Urothelium cell line (cell line): ENCODE results near the gene MON1B.

ENCODE experiments used
- DNase-seq: peaks from one replicate; pipeline ENCODE4 v3.0.0; 2011; ENCODE audit warnings: low spot score, mixed read lengths
- FAIRE-seq: peaks from 2 replicates; lab custom pipeline; 2011; peaks lifted over from hg19 to GRCh38; lab: Jason Lieb, UNC

MON1B gene

DNA sequence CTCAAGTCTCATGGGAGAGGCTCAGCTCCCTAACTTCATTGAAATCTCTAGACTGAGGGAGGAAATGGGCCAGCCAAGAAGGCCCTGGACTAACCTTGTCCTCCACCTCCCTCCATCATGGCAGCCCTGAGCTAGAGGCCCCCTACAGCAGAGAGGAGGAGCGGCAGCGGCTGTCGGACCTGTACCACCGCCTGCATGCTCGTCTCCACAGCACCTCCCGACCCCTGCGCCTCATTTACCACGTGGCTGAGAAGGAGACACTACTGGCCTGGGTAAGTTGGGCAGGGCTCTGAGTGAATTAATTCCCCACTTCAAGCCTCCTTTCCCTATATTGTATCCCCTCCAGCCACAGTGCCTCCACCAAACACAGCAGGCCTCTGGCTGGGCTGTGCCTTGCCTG is 4.4 kb downstream of the MON1B start:
- FAIRE-seq (no peak), DNase-seq (no peak)

DNA sequence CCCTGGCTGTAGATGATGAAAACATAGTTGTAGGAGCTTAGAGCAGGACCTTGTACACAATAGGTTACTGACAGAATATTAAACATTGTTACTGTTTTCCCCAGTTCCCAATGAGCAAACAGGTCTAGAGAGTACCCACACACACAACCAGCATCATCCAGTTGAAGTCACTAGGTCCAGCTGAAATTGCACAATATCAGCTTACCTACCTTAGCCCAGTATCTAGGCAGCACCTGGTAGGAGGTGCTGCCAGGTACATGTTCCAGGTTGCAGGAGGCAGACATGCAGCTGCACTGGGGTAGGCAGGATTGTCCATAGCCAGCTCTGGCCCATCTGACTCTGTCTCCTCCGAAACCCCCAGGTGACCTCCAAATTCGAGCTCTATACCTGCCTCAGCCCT is 6.8 kb downstream of the MON1B start:
- DNase-seq (no peak), FAIRE-seq (no peak)

DNA sequence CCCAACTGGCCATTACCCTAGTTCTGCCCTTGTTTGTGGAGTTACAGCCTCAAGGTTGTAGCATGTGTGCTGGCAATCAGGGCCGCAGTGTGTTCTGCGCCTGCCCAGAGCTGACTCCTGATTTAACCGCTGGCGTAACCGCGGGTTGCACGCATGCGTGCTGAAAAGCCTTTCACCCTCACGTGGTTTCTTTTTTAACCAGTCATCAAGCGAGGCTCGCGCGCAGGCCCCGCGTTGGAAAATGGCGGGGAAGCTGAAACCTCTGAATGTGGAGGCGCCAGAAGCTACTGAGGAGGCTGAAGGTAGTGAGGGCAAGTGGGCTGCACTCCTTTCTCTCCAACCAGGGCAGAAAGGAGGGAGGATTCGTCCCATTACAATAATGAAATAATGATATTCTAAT is 8.2 kb downstream of the MON1B start, which contains the start of gene SYCE1L:
Gene SYCE1L, plus strand, starts transcription at position 198 of the 400 bp plus-strand sequence. Its CDS starts 44 bp downstream, at position 242.
- DNase-seq, result no peak
- FAIRE-seq, result no peak

DNA sequence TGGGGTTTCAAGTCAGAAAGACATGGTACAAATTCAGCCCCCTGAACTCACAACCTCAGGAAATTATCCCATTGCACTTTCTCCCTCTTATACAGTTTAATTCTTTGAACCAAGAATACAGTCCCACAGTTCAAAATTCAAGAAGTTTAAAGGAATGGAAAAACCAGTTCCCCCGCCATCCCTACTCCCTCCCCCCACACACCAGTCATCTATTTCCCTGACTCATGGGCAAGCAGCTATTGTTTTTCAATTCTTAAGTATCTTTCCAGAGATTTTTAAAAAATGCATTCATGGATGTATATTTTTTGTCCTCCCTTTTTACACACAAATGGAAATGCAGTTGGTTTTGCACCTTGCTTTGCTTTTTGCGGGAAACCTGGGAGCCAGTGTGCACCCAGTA is 15.5 kb downstream of the MON1B start:
- DNase-seq (no peak), FAIRE-seq (no peak)

DNA sequence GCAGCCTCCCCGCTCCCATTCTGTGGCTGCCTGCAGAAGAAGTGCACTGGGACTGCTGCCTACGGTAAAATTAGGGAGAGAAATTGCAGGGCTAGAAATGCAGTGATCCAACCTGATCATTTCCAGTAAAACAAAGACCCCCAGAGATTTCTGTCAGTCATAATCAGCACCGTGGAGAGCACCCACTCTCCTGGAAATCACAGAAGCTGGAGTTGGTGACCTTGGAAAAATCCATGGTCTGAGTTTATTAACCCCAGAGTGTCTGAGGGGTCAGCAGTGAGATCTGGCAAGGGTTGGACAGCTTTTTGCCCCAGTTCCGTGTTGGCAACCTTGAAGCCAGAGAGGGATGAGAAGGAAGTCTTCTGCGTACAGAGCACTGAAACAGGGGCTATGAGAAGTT is 16.0 kb downstream of the MON1B start:
- FAIRE-seq (no peak), DNase-seq (no peak)

DNA sequence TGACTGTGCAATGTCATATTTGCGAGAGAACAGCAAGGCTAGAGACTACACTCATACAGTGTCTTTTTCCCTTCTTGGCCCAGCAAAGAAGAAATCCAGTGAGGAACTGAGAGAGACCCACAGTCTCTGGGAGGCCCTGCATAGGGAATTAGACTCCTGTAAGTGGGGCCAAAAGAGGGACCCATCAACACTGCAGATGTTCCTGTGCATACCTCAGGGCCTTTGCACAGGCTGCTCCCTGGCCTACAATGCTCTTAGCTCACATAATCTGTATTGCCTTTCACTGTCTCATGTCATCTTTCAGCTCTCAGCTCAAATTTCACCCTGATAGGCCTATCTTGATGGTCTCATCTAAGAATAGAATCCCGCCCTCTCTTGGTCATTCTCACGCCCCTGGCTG is 17.4 kb downstream of the MON1B start:
- FAIRE-seq (no peak), DNase-seq (no peak)

DNA sequence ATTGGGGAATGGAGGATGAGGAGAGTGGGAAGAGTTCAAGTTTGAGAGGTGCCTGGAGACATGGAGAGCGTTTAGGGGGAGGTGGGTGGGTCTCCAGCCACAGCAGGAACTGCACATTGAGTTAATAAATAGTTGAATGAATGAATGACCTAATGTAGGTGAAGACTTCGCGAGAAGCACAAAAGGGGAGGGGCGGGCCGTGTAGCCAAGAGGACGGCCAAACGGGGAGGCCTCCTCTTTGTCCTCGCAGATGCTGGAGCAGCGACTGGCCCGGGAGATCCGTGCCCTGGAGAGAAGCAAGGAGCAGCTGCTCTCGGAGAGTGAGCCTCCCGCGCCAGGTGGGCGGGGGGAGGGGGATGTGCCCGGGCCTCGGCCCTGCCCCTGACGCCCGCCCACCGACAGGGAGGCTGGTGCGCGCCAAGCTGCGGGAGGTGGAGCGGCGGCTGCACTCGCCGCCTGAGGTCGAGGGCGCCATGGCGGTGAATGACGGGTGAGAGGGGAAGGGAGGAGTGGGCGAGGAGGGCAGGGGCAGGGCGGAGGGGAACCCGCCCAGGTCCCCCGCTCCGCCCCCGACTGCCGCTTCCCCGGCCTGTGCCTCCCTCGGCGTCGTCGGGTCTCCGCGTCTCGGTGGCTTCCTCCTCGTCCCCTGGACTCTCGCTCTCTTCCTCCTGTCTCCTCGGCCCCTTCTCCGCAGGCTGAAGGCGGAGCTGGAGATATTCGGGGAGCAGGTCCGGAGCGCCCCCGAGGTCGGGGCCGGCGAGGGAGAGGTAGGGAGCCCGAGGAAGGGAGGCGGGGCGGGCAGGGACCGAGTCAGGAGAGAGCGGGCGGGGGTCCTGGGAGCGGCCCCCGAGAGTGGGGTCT is 21.1 kb downstream of the MON1B start:
- peak; percentile 58 for FAIRE-seq
- peak; percentile 67 for DNase-seq

DNA sequence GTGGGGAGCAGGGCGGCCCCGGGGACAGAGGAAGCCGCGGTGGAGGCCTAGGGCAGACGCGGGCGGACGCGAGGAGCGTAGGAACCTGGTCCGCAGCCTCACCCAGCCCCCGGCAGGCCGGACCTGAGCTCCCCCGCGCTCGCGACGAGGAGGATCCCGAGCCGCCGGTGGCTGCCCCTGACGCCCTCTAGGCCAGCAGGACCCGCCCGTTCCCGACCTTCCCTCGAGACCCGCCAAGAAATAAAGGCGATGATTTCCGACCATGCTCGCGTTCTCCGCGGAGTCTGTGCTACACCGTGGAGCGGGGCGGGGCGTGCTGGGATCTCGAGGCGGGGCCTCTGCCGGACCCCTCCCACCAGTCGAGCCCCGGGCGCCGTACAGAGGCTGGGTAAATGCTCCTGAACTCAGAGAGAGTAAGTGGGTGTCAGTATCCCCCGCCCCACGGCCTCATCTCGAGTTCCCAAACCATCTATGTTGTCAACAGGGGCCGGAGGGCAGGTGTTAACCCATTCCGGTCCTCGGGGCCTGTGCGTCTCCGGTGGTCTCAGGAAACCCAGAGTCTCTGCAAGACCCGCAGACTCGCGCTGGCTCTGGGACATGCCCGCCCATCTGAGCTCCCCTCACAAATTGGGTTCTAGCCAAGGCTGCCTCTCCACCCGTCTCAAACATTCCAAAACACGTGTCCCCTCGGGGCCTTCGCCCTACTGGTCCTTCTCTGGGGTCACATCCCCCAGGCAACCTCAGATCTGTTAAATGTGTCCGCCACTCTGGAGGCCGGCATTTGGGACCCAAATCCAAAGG is 22.0 kb downstream of the MON1B start:
- FAIRE-seq, result no peak

DNA sequence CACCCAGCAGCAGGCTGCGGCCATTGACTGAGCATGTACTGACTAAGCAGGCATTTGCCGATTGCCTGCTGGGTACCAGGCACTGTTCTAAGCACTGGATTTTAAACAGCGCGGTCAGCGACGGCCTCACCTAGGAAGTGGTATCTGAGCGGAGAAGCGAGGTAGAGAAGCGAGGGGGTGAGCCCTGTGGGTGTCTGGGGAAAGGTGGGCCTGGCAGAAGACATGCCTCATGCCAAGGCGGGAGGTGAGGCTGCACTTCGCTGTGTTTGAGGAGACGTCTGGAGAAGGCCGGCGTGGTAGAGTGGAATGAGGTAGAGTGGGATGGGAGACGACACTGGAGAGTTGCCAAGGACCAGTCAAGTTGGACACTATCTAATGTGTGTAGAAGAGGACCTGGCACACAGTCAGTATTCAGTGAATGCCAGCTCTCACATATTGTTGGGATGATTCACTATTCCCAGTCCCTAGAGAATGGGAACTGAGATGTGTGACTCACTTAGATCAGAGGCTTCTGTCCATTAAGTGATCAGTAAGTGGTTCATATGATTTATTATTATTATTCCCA is 22.6 kb downstream of the MON1B start:
- DNase-seq, result peak; percentile 89
- FAIRE-seq, result peak; percentile 77

More for the DNA sequence above, 22.0 kb downstream of the MON1B start:
- DNase-seq, result peak; percentile 58

DNA sequence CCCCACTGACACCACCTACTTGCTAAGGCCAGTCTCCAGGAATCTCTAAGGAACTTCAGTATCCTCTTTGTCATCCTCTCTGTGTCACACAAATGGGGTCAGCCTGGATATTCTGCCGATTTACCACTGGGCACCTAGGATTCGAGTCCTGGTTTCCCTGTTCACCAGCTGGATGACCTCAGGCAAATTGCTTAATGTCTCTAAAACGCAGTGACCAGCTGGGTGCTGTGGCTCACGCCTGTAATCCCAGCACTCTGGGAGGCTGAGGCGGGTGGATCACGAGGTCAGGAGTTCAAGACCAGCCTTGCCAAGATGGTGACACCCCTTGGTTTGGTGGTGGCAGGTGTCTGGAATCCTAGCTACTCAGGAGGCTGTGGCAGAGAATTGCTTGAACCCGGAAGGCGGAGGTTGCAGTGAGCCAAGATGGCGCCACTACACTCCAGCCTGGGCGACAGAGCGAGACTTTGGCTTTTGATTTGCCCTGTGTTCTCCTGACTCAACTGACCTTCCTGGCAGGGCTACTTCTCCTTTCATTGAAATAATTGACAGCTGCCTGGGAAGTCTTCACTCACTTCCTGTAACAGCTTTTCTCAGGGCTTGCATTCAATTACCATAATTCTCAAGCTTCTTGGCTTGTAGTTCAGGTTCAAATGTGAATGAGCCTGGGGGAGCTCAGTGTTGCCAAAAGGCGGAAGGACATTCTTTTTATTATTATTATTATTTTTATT is 23.6 kb downstream of the MON1B start:
- DNase-seq (peak; percentile 42), FAIRE-seq (no peak)

DNA sequence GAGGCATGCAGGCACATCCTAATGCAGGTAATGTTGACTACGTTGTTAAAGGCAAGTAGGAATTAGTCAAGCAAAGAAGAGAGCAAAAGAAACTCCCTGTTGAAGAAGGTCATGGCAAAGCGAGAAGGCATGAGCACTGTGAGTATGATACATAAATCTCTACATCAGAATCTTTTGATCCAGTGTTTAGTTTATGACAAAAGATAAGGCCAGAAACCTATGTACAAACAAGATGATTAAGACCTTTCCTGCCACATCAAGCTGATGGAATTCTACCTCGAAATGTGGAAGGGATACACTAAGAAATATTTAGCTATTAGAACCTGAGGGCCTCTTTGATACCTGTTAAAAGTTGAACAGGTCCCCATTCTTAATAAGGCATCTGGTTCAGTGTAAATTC is 28.4 kb downstream of the MON1B start:
- DNase-seq (no peak), FAIRE-seq (no peak)

DNA sequence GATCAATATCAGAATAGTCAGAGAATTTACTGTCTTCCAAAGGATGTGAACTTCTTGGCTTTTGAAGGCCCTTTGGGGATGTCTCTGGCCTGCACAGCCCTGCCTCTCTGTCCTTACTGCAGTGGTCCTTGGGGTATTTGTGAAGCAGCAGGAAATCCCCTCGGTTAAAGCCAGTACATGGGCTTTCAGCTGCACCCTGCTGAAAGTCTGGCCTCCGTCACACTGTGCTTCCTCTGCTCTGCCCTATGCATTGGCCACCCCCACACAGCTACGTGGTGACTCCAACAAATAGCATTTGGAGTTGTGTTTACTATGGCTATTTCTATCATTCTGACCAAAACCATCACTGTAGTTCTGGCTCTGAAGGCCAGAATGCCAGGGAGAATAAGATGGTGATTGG is 29.4 kb downstream of the MON1B start:
- no peak for DNase-seq
- no peak for FAIRE-seq

DNA sequence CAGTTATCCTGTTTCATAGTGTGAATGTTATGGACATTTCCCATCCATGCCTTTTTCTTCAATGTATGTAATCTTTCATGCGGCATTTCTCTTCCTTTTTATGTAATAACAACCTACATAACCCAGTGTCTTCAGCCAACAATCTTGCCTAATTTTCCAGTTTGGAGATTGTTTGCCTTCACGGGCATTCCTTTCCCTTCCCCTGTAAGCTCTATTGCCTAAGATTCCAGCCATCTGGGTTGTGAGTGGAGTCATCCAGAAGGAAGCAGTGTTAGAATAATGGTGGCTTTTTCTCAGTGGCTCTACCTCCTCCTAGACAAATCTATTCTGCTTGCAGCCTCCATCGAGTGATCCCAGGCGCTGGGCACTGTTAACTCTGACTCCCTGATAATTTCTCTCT is 30.5 kb downstream of the MON1B start:
- DNase-seq (no peak), FAIRE-seq (no peak)

DNA sequence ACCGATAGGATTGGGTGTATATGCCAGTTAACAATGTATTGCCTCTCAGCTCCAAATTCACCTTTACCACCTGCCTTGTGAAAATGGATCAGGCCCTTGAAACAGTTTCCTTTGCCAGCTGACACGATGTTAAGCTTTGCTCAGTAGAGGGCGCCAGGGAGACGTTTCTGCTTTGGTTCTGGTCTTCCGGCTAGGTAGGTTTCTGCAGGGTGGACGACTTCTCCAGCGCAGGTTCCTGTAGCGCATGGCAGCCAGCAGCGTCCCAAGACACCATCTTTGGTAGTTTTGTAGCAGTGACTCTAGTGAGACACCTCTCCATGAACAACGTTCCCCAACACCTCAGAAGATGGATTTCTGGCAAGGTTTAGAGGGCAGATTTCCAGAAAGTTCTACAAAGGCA is 32.2 kb downstream of the MON1B start:
- FAIRE-seq (no peak), DNase-seq (no peak)

DNA sequence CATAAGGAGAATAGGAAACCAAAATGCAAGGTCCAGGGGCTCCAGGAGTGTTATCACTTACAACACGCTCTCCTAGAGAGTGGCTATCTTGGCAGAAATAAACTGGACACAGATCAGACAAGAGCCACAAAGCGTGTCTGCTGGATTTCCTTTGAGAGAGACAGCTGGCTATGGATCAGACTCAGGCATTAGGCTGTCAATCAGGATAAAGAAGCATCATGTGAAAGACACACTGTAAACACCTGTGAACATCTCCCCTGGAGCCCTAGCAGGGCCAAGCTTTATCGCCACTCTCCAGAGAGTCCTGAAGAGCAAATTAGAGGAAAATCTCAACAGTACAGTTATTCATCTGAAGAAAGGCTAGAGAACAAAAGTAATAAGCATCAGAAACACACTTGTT is 34.2 kb downstream of the MON1B start:
- no peak for FAIRE-seq
- DNase-seq, result no peak

DNA sequence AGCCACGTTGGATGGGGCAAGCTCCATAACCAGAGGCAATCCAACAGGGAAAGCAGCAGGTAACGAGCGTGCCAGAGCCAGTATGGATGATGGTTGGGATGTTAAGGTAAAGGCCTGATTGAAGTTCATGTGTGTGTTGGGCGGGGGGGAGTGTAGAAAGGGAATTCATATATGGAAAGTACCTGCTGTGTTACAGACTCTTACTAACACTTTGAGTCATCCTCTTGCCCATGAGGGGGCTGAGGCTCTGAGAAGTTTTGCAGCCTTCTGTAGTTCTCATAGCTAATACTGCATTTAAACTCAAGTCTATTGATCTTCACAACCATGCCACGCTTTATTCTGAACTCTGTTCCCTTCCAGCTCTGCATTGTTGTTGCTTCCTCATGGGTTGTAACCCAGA is 36.8 kb downstream of the MON1B start:
- FAIRE-seq (no peak), DNase-seq (no peak)

DNA sequence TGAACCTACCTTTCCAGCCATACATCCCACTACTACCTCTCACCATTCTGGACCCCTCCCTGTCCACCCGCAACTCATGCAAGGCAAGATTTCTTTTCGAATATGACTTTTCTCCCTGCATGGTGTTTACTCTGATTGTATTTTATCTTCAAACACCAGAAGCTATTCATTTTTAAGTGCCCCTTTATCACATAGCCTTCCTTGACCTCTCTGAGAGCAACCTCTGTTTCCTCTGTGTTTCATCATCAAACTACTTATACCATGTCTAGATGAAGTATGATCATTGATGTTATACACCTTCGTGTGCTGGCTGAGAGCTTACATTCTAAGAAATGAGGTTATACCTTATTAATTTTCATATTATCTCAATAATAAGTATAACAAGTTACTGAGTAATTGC is 40.1 kb downstream of the MON1B start:
- DNase-seq (no peak), FAIRE-seq (no peak)

DNA sequence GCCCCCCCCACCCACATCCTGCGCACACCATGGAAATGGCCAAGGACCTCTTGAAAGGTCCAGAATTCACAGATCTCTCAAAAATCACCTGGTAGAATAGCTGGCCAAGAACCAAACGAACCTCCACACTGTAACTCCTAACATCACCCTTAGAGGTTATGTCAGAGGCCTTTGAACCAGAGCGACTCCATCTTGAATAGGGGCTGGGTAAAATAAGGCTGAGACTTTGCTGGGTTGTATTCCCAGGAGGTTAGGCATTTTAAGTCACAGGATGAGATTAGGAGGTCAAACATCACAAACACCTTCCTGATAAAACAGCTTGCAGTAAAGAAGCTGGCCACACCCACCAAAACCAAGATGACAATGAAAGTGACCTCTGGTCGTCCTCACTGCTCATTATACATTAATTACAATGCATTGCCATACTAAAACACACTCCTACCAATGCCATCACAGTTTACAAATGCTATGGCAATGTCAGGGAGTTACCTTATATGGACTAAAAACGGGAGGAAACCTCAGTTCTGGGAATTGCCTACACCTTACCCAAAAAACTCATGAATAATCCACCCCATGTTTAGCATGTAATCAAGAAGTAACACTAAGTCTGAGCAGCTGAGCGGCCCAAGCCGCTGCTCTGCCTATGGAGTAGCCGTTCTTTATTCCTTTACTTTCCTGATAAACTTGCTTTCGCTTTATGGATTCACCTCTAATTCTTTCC is 43.0 kb downstream of the MON1B start:
- no peak for FAIRE-seq
- no peak for DNase-seq

DNA sequence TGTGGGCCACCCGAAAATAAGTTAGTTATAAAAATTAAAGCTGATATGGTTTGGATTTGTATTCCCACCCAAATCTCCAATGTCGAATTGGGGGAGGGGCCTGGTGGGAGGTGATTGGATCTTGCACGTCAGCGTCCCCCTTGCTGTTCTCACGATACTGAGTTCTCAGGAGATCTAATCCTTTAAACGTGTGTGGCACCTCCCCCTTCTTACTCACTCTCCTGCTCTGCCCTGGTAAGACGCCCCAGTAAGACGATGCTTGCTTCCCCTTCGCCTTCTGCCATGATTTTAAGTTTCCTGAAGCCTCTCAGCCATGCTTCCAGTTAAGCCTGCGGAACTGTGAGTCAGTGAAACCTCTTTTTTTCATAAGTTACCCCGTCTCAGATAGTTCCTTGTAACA is 43.6 kb downstream of the MON1B start:
- FAIRE-seq (no peak), DNase-seq (no peak)

DNA sequence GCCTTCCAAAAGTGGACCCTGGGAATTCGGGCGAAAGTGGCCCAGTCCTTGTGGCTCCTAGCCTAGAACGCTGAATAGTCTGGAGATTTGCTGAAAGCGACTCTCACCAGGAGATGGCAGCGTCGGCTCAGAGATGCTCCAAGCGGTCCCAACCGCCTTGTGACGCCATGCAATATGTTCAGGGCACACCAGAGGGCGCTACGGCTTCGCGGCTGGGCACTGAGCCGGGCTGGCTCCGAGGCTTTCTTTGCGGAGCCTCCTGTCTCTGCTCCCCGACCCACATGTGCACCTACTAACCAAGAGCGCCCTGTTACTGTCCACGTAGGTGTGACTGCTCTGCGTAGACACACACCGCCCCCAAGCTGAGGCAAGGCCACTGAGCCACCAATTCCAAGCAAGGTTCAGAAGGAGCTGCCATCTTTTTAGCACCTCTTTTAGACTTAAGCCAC is 45.1 kb downstream of the MON1B start:
- FAIRE-seq (no peak), DNase-seq (peak; percentile 86)
